A172 (cell line): Measurements from ENCODE around the gene NOVA2. TPM values are rescaled to one million over a fixed set of nuclear protein-coding genes. Genes with fewer than 3 reads are reported as not detected.
"Not testable (repeated sequence)": the region's sequence is repeated elsewhere in the genome, so short reads cannot be mapped to it uniquely, and the experiment has no call there.

ENCODE experiments used
- DNase-seq: peaks from one replicate; pipeline ENCODE4 v3.0.0-alpha.2; 2015; ENCODE audit warnings: low spot score
- total RNA-seq: library from RNA; depleted of rRNA; stranded (reverse); fragments of >200 nt; shearing (Covaris generic); gene quantifications from 2 replicates; pipeline ENCODE4 v1.2.3, GENCODE V29; 2014; rRNA removed

The NOVA2 gene
- total RNA-seq, 1 experiment from 2014 or later, result 0.53 TPM

DNA sequence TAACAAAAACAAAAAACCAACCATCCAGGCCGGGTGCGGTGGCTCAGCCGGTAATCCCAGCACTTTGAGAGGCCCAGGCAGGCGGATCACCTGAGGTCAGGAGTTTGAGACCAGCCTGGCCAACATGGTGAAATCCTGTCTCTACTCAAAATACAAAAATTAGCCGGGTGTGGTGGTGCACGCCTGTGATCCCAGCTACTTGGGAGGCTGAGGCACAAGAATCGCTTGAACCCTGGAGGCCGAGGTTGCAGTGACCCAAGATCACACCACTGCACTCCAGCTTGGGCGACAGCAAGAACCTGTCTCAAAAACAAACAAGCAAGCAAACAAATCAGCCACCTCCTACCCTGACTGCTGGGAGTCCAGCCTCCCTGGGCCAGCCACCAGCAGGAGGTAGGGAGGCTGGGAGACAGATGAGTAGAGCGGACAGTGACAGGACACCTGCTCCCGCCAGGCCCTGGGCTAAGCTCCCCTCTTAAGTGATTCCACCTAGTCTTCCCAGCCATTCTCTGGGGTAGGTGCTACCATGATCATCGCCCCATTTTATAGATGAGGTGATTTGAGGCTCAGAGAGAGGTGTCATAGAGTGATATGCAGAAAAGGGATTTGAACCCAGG, 77.6 kb downstream of the NOVA2 start:
- DNase-seq, result not testable (repeated sequence)

DNA sequence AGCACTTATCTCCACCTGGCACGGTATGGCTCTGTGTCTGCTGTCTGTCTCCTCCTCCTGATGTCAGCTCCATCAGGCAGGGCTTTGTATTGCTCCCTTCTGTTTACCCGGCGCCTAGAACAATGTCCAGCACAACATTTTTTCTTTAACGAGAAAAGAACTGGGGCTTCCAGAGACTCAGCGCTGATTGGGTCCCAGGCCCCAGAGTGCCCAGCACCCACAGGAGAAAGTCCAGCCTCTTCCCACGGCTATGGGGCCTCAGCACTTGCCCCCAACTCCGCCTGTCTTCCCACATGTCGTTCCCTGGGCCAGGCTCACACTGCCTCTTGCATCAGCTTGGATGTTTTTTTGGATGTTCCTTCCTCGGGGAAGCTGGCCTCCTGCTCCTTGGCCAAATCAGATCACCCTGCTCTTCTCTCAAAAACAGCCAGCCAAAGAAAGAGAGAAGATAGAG, 78.1 kb downstream of the NOVA2 start:
- no peak for DNase-seq

DNA sequence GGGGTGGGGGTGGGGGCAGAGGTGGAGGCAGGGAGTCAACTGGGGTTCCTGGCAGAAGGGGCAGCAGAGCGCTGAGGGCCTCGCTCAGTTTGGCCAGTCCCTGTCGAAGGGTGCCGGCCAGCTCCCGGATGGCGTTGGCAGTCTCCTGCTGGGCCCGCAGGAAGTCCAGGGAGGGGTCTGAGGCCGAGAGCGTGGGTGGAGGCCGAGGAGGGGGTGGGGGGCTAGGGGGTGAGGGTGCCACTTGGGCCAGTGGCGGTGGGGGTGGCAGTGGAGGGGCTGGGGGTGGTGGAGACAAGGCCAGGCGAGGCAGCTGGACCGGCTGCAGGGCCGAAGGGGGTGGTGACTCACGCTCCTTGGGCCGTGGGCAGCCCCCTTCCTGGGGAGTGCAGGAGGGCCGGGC, 82.8 kb downstream of the NOVA2 start:
- no peak for DNase-seq

DNA sequence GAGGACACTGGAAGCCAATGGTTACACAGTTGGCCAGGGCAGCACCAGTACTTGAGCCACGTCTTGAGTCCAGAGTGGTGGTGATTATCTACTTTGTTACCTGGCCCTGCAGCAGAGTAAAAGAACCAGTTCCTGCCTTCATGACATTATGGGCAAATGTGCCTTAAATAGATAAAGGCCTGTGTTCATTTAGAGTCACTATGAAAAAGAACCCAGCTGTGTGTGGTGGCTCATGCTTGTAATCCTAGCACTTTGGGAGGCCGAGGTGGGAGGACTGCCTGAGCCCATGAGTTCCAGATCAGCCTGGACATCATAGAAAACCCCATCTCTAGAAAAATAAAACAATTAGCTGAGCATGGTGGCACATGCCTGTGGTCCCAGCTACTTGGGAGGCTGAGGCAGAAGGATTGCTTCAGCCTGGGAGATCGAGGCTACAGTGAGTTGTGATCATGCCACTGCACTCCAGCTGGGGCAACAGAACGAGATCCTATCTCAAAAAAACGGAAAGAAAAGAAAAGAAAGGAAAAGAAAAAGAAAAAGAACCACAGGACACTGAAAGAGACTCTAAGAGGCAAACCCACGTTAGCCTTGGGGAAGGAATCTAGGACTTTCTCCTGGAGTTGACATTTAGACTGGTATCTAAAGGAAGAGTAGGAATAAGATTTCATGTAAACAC, 84.3 kb downstream of the NOVA2 start:
- no peak for DNase-seq

DNA sequence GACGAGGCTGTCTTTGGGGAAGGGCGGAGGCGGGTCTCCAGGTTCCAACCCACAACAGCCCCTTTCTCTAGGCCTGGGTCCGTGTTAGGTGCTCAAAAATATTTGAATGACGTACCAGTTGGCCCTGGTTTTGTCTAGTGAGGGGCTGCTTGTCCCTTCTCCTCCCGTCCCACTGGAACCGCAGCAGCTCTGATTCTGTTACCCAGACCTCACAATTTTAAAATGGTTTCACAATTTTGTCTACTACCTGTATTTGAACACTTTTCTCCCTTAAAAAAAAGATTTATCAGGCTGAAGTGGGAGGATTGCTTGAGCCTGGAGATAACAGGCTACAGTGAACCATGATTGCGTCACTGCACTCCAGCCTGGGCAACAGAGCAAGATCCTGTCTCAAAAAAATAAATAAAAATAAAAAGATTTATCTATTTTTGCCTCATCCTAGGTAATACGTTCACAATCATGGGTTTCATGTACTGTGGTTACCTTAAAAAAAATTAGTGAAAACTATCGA, 86.4 kb downstream of the NOVA2 start:
- no peak for DNase-seq

DNA sequence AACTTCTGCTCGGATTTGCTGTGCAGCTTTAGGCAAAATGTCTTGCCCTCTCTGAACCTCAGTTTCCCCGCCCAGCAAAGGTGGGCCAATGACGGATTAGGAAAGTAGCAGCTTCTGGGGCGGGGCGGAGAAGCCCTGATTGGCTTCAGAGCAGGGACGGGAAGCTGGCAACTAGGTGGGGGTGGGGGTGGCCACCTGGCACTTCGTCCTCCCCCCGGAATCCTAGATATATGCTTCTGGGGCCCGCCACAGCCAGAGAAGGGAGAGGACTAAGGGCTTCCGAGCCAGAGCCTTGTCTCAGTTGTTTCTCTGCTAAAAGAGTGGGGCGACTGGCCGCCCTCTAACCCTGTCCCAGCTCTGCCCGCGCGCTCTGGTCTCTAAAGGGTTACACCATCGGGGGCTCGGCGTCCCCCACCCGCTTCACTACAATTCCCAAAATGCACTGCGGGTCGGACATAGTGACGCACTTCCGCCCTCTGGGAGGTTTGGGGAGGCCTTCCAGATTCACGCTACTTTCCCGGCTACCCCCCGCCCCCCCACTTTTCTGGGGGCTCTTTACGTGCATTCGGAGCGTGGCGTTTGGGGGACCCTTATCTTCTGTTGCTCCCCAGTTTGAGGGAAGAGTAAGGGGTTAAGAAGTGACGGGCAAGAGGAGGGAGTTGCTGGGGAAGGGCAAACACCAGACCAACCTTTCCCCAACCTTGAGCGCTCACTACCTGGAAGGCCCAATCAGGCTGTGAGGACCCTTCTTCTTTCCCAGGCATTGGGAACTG, 87.1 kb downstream of the NOVA2 start:
- DNase-seq, result peak; percentile 77

DNA sequence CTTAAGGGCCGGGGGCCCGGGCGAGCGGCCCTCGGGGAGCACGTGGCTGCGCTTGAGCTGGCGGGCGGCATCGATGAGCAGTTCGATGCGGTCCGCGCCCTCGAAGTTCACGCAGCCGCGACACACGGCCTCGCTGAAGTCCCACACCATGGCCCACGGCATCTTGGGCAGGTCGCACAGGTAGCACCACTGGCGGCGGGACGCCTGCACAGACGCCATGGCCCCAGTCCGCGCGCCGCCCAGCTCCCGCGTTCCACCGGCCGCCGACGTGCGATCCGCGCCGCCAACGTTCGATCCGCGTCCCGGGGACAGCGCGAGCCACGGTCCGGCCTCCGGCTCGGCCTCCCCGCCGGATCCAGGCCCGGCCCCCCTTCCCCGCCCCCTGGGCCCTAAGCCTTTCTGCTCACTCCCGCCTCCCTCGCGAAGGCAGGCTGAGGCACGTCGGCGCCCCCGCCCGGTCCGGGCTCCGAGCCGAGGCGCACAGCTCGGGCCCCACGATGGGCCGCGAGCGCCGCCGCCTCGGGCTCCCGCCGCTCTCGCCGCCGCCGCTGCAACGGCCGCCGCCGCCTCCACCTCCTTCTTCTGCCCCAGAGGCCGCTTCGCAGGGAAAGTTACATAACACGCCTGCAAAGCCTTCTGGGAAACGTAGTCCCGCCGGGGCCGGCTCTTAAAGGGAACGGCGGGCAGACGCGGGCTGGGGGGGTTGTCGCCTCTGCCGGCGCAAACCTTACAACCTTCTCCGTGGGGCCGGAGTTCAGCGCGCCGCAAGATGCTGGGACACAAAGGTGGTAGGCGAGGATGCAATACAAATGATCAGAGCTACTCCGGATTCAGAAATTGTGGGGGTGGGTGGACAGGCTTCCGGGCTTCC, 87.9 kb downstream of the NOVA2 start, which contains the start of gene IRF2BP1:
Gene IRF2BP1 (minus strand): TSS at position 586 of the 871 bp plus-strand sequence. CDS start 367 bp downstream, at position 219.
- peak; percentile 68 for DNase-seq

DNA sequence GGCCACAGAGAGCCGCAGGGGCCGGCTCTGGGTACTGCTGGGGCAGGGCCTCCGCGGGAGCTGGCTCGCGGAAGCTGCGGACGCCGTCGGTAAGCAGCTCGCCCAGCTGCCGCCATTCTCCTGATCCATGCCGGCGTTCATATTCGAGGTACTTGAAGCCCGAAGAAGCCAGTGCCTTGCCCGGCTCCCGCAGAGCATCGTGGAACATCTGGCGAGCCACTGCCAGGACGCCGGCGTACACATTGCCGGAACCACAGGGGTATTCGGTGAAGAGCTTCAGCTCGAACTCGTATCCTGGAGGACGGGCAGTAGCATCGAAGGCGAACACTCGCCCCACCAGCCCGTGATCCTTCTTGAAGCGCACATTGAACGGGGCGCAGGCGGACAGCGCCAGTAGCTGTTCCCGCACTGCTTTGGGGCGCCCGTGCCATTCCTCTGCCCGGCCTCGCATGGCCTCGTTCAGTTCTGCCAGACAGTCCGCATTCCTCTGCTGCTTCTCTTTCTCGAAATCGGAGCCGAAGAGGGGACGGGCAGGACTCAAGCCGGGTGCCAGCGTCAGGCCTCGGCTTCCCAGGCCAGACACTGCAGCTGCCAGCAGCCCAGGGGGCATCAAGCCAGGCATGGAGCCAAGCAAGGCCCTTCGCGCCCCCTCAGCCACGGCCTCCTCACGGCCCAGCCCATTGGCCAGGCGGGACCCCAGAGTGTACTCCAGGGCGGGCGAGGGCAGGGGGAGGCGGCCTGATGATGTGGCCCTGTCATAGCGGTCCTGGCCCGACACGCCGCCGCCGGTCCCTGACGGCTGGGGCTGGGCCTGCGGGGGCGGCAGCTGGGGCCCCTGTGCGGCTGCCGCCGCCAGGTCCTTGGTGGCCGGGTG, 88.7 kb downstream of the NOVA2 start:
- DNase-seq, result no peak

DNA sequence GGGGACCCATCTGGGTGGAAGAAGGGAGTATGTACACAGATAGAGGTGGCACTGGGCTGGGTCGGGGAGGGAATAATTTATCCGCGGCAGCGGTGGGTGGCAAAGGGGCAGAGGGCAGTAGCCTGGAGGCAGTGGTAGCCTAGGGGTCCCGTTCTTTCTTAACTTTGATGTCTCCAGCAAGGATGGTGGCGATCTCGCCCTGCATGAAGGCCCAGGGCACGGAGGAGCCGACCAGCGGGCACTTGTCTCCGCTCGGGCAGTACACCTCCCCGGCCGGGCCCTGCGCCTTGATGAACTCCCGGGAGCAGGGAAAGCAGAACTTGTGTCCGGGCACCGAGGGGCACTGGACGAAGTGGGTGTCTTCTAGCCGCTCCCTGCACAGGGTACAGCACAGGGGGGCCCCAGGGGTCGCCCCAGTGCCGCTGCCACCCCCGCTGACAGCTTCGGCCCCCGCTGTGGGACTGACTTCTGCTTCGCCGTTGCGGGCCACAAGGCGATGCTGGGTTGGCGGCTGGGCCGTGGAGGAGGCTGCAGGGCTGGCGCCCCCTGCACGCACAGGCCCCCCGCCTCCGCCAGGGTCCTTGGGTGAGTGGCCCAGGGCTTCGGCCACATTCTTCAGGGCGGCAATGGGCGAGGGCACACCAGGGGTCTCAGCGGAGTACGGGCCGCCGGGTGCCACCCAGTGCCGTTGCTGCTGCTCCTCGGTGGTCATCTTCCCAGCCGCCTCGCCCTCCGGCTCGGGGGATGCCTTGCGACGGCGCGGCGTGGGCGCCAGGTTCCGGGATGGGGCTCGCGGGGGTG, 89.6 kb downstream of the NOVA2 start:
- DNase-seq, result no peak

Other genes with a start within 250 kb of the NOVA2 start
- 2.4 and 3.0 TPM in 2 replicates for gene FBXO46, start 243.0 kb downstream of the NOVA2 start, total RNA-seq
- not detected in 2 replicates for gene MEIOSIN, start 240.4 kb downstream of the NOVA2 start, total RNA-seq
- 9.5 and 14.5 TPM in 2 replicates for gene SIX5, start 204.6 kb downstream of the NOVA2 start, total RNA-seq
- gene DMPK, start 191.4 kb downstream of the NOVA2 start, total RNA-seq, result 25.1 and 30.5 TPM in 2 replicates
- gene DMWD, start 181.0 kb downstream of the NOVA2 start, total RNA-seq, result 14.8 and 27.0 TPM in 2 replicates
- not detected in 2 replicates for gene RSPH6A, start 158.6 kb downstream of the NOVA2 start, total RNA-seq
- 18.6 and 25.5 TPM in 2 replicates for gene SYMPK, start 110.7 kb downstream of the NOVA2 start, total RNA-seq
- not detected in 2 replicates for gene FOXA3, start 109.5 kb downstream of the NOVA2 start, total RNA-seq
- gene IRF2BP1, start 87.7 kb downstream of the NOVA2 start, total RNA-seq, result 16.2 and 24.6 TPM in 2 replicates
- gene MYPOP, start 71.3 kb downstream of the NOVA2 start, total RNA-seq, result 0.48 and 1.1 TPM in 2 replicates
- gene NANOS2, start 59.1 kb downstream of the NOVA2 start, total RNA-seq, result not detected in 2 replicates
- 2.4 and 3.1 TPM in 2 replicates for gene CCDC61, start 21.6 kb upstream of the NOVA2 start, total RNA-seq
- gene PGLYRP1, start 49.2 kb upstream of the NOVA2 start, total RNA-seq, result not detected in 2 replicates
- gene IGFL4, start 67.1 kb upstream of the NOVA2 start, total RNA-seq, result not detected in 2 replicates
- gene IGFL3, start 150.8 kb upstream of the NOVA2 start, total RNA-seq, result 0.53 TPM in 1 of 2 replicates, not detected in the other
- gene IGFL2, start 174.4 kb upstream of the NOVA2 start, total RNA-seq, result not detected in 2 replicates